ENCODE data around the gene AKAP12.
"Not testable (repeated sequence)": the region's sequence is repeated elsewhere in the genome, so short reads cannot be mapped to it uniquely, and the experiment has no call there.

The AKAP12 gene

DNA sequence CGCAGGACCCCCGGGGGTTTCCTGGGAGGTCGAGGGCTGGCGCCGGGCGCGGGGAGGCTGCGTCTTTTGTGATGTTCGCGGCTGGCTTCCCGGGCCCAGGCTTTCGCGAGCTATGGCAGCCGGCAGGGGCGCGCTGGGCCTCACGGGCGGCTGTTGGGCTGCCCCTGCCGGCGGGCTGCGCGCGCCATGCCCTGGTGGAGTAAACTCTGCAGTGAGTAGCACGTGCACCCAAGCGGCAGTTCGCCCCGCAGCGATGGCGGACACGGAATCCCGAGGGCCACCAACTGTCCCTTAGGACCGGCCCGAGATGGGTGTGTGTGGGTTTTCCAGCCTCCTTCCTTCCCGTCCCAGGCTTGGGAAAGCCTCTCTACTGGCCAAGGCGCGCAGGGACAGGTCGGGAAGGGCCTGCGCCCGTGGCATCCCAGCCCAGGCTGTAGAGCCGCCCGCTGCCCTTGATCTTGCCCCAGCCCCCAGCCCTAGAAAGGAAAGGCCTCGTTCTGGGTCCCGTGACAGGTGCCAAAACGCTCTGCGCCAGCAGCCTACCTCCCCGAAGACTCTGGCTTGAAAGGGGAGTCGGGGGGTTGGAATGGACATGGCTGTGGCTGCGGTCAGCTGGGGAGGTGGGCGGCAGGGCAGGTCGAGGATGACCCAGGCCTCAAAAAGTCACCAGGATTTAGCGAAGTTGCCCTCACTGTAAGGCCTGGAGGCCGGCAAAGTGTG lies 101.9 kb downstream of the AKAP12 start:
- DNase-seq (ENCODE audit: low spot score) = no peak

GRCh38 chr6:151342750-151343149 lies 103.0 kb downstream of the AKAP12 start:
- DNase-seq (ENCODE audit: low spot score) = not testable (repeated sequence)

DNA sequence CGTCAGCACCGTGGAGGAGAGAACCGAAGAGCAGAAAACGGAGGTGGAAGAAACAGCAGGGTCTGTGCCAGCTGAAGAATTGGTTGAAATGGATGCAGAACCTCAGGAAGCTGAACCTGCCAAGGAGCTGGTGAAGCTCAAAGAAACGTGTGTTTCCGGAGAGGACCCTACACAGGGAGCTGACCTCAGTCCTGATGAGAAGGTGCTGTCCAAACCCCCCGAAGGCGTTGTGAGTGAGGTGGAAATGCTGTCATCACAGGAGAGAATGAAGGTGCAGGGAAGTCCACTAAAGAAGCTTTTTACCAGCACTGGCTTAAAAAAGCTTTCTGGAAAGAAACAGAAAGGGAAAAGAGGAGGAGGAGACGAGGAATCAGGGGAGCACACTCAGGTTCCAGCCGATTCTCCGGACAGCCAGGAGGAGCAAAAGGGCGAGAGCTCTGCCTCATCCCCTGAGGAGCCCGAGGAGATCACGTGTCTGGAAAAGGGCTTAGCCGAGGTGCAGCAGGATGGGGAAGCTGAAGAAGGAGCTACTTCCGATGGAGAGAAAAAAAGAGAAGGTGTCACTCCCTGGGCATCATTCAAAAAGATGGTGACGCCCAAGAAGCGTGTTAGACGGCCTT lies 110.0 kb downstream of the AKAP12 start:
- DNase-seq (ENCODE audit: low spot score) = no peak

DNA sequence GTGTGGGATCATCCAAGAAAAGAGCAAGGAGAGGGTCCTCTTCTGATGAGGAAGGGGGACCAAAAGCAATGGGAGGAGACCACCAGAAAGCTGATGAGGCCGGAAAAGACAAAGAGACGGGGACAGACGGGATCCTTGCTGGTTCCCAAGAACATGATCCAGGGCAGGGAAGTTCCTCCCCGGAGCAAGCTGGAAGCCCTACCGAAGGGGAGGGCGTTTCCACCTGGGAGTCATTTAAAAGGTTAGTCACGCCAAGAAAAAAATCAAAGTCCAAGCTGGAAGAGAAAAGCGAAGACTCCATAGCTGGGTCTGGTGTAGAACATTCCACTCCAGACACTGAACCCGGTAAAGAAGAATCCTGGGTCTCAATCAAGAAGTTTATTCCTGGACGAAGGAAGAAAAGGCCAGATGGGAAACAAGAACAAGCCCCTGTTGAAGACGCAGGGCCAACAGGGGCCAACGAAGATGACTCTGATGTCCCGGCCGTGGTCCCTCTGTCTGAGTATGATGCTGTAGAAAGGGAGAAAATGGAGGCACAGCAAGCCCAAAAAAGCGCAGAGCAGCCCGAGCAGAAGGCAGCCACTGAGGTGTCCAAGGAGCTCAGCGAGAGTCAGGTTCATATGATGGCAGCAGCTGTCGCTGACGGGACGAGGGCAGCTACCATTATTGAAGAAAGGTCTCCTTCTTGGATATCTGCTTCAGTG lies 110.8 kb downstream of the AKAP12 start:
- no peak for DNase-seq (ENCODE audit: low spot score)

DNA sequence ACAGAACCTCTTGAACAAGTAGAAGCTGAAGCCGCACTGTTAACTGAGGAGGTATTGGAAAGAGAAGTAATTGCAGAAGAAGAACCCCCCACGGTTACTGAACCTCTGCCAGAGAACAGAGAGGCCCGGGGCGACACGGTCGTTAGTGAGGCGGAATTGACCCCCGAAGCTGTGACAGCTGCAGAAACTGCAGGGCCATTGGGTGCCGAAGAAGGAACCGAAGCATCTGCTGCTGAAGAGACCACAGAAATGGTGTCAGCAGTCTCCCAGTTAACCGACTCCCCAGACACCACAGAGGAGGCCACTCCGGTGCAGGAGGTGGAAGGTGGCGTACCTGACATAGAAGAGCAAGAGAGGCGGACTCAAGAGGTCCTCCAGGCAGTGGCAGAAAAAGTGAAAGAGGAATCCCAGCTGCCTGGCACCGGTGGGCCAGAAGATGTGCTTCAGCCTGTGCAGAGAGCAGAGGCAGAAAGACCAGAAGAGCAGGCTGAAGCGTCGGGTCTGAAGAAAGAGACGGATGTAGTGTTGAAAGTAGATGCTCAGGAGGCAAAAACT lies 111.5 kb downstream of the AKAP12 start:
- DNase-seq (ENCODE audit: low spot score) = no peak

DNA sequence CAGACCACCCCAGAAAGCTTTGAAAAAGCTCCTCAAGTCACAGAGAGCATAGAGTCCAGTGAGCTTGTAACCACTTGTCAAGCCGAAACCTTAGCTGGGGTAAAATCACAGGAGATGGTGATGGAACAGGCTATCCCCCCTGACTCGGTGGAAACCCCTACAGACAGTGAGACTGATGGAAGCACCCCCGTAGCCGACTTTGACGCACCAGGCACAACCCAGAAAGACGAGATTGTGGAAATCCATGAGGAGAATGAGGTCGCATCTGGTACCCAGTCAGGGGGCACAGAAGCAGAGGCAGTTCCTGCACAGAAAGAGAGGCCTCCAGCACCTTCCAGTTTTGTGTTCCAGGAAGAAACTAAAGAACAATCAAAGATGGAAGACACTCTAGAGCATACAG lies 112.0 kb downstream of the AKAP12 start:
- no peak for DNase-seq (ENCODE audit: low spot score)

DNA sequence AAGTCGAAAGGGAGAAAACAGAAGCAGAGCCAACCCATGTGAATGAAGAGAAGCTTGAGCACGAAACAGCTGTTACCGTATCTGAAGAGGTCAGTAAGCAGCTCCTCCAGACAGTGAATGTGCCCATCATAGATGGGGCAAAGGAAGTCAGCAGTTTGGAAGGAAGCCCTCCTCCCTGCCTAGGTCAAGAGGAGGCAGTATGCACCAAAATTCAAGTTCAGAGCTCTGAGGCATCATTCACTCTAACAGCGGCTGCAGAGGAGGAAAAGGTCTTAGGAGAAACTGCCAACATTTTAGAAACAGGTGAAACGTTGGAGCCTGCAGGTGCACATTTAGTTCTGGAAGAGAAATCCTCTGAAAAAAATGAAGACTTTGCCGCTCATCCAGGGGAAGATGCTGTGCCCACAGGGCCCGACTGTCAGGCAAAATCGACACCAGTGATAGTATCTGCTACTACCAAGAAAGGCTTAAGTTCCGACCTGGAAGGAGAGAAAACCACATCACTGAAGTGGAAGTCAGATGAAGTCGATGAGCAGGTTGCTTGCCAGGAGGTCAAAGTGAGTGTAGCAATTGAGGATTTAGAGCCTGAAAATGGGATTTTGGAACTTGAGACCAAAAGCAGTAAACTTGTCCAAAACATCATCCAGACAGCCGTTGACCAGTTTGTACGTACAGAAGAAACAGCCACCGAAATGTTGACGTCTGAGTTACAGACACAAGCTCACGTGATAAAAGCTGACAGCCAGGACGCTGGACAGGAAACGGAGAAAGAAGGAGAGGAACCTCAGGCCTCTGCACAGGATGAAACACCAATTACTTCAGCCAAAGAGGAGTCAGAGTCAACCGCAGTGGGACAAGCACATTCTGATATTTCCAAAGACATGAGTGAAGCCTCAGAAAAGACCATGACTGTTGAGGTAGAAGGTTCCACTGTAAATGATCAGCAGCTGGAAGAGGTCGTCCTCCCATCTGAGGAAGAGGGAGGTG lies 112.9 kb downstream of the AKAP12 start:
- DNase-seq (ENCODE audit: low spot score) = no peak

- DNase-seq (ENCODE audit: low spot score) = no peak
Measured at GRCh38 chr6:151353795-151354194, 114.0 kb downstream of the AKAP12 start.

DNA sequence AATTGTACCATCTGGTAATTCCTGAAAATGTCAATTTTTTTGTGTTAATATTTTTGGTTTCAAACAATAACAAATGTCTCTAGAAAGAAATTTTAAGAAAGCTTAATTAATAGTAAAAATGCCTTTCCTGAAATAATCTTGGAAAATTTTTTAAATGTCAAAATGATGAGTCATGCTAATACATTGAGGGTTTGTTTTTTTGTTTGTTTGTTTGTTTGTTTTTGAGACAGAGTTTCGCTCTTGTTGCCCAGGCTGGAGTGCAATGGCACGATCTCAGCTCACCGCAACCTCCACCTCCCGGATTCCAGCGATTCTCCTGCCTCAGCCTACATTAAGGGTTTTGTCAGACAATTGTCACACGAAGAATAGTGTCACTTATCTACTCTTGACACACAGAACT lies 117.2 kb downstream of the AKAP12 start:
- DNase-seq (ENCODE audit: low spot score) = not testable (repeated sequence)

DNA sequence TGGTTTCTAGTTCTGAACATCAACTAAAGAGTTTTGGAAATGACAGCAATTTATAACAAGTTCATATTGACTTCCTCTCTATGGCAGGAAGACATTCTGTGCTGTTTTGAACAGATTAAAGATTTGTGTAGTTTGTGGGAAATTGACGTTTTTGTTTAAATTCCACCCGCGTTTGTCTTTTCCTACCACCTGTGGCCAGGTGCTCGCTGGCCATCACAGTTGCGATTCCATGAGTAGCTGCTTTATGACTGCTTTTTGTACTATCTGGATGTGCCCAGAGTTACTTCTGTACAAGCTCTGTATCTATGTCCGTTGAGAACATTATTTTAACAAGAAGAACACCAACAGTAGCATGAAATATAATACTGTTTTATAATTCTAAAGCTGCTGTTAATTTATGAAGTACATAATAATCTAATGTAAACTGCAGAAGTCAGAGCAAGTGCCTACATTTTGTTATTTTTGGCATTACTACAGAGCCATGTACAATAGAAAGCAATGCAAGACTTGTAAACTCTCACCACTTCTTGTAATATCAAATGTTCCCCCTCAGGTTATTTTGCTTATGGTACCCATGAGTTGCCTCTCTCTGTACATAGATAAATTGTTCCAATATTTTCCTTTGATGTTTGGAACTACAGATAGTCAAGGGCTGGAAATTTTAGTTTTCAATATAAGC lies 118.1 kb downstream of the AKAP12 start:
- DNase-seq (ENCODE audit: low spot score) = no peak

DNA sequence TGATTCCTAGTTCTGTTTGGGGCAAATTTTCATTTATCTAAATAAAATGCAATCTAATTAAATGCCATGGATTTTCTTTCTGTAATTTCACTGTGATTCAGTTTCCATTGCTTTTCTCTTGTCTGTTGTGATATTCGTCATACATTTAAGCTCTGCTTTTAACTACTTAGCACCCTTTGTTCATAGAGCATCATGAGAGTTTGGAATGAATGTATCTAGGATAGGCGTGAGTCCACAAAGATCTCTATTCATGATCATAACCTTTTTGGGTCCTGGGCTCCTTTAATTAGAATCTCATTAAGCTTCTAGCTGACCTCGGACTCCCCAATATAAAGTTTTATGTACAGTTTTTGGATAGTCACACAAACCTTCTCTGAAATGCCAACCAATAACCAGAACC lies 118.7 kb downstream of the AKAP12 start:
- DNase-seq (ENCODE audit: low spot score) = no peak

GRCh38 chr6:151359486-151359885 lies 119.7 kb downstream of the AKAP12 start:
- no peak for DNase-seq (ENCODE audit: low spot score)

- no peak for DNase-seq (ENCODE audit: low spot score)
Measured at GRCh38 chr6:151365233-151365632, 125.5 kb downstream of the AKAP12 start.

DNA sequence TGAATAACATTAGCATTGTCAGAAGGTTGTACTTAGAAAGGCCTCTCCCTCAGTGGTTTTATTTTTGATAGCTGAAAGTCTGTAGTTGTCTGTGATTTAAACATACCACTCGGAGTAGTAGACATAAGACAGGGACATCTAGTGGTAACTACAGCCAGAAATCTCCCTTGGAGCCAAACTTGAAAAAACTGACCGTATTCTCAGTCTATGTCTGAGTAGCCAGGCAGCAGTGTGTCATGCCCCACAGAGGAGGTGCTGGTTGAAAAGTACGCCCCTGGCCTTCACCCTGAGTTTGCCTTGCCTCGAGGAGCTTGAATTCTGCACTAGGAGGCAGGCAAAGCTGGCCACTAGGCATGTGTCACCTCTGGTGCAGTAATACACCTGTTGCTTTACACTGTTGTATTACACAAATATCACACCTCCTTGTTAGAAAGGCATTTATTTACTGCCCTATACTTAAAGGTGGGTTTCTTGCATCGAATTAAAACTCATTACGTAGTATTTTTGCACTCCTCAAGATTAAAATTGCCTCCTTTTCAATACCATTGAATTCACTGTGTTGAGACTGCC lies 130.8 kb downstream of the AKAP12 start:
- DNase-seq (ENCODE audit: low spot score) = no peak

GRCh38 chr6:151372164-151372563 lies 132.4 kb downstream of the AKAP12 start:
- no peak for DNase-seq (ENCODE audit: low spot score)

DNA sequence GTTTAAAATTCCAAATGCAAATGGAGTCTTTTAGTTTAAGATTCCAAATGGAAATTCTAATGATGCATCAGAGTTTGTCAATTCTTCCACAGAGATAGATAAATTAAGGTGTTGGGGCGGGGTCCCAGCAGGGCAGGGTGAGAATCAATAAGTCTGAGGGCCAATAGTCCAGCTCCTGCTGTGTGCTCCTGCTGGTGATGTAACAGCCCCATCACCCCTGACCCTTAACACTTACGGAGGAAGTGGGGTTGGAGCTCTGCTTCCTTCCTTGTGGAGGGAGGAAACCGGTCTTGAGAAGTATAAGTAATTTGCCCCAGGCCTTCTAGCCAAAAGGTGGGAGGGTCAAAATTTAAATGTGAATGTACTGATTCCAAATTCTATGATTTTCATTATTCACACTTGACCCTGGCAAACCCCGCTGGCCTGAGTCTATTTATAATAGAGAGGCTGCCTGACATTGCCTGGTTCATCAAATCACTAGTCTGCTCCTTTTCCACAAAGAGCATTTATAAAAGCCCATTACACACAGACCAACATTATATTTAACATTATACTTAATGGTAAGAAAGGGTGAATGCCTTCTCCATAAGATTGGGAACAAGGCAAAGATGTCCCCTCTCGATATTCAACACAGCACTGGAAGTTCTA lies 134.4 kb downstream of the AKAP12 start:
- no peak for DNase-seq (ENCODE audit: low spot score)

DNA sequence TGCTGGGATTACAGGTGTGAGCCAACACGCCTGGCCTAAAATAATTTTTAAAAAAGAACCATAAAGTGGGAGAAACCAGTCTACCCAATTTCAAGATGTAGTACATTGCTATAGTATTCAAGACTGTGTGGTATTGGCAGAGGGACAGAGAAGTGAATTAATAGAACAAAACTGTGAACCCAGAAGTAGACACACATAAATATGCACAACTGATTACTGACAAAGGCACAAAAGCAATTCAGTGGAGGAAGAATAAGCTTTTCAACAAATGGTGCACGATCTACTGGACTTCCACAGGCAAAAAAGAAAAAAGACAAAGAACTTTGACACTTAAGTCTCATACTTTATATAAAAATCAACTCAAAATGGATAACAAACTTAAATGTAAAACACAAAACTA lies 136.1 kb downstream of the AKAP12 start:
- DNase-seq (ENCODE audit: low spot score) = no peak

- no peak for DNase-seq (ENCODE audit: low spot score)
Measured at GRCh38 chr6:151376440-151376839, 136.7 kb downstream of the AKAP12 start.

GRCh38 chr6:151377095-151377494 lies 137.3 kb downstream of the AKAP12 start:
- no peak for DNase-seq (ENCODE audit: low spot score)

All from left forelimb (tissue), 1 donor.